Ishikawa (cell line): Measurements from ENCODE around the gene CZIB.

Experiments
- CEBPB ChIP-seq: IDR thresholded peaks from 2 replicates; pipeline ENCODE4 v1.6.1; 2012
- CREB1 ChIP-seq: IDR thresholded peaks from 2 replicates; pipeline ENCODE4 v1.6.1; 2012; ENCODE audit warnings: low read depth
- EGR1 ChIP-seq: IDR thresholded peaks from 2 replicates; pipeline ENCODE4 v1.6.1; 2012
- EP300 ChIP-seq: IDR thresholded peaks from 2 replicates; pipeline ENCODE4 v1.6.1; 2012; ENCODE audit warnings: borderline replicate concordance
- FOXM1 ChIP-seq: IDR thresholded peaks from 2 replicates; pipeline ENCODE4 v1.6.1; 2012; ENCODE audit warnings: low read depth, borderline replicate concordance
- NFIC ChIP-seq: IDR thresholded peaks from 2 replicates; pipeline ENCODE4 v1.6.1; 2012
- RAD21 ChIP-seq: IDR thresholded peaks from 2 replicates; pipeline ENCODE4 v1.6.1; 2012; ENCODE audit warnings: low read depth
- TAF1 ChIP-seq: IDR thresholded peaks from 2 replicates; pipeline ENCODE4 v1.6.1; 2012; ENCODE audit warnings: low read depth, mild to moderate bottlenecking
- TCF12 ChIP-seq: IDR thresholded peaks from 2 replicates; pipeline ENCODE4 v1.6.1; 2012; ENCODE audit warnings: low read depth
- TEAD4 ChIP-seq: IDR thresholded peaks from 2 replicates; pipeline ENCODE4 v1.6.1; 2012
- YY1 ChIP-seq: IDR thresholded peaks from 2 replicates; pipeline ENCODE4 v1.6.1; 2012; ENCODE audit warnings: low read depth
- ZBTB7A ChIP-seq: IDR thresholded peaks from 2 replicates; pipeline ENCODE4 v1.6.1; 2012; ENCODE audit warnings: low read depth
- TF ChIP-seq, protein P1 (sequence below): IDR thresholded peaks from 2 replicates; pipeline ENCODE4 v1.6.1; 2012
- TF ChIP-seq, protein P2 (sequence below): IDR thresholded peaks from 2 replicates; pipeline ENCODE4 v1.6.1; 2012; ENCODE audit warnings: low read depth, mild to moderate bottlenecking
- TF ChIP-seq, protein P3 (sequence below): IDR thresholded peaks from 2 replicates; pipeline ENCODE4 v1.6.1; 2012

Gene CZIB

GRCh38 chr1:53266038-53266437 lies 45.6 kb upstream of the CZIB start:
- TF ChIP-seq TEAD4 = no peak
- TF ChIP-seq EP300 = no peak
- TF ChIP-seq, protein P1, sequence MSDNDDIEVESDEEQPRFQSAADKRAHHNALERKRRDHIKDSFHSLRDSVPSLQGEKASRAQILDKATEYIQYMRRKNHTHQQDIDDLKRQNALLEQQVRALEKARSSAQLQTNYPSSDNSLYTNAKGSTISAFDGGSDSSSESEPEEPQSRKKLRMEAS = no peak
- TF ChIP-seq RAD21 = peak; percentile 59

- no peak for TF ChIP-seq ZBTB7A
- TF ChIP-seq RAD21 = no peak
- no peak for TF ChIP-seq FOXM1
- no peak for TF ChIP-seq CEBPB
- TF ChIP-seq TEAD4 = no peak
- TF ChIP-seq, protein P2, sequence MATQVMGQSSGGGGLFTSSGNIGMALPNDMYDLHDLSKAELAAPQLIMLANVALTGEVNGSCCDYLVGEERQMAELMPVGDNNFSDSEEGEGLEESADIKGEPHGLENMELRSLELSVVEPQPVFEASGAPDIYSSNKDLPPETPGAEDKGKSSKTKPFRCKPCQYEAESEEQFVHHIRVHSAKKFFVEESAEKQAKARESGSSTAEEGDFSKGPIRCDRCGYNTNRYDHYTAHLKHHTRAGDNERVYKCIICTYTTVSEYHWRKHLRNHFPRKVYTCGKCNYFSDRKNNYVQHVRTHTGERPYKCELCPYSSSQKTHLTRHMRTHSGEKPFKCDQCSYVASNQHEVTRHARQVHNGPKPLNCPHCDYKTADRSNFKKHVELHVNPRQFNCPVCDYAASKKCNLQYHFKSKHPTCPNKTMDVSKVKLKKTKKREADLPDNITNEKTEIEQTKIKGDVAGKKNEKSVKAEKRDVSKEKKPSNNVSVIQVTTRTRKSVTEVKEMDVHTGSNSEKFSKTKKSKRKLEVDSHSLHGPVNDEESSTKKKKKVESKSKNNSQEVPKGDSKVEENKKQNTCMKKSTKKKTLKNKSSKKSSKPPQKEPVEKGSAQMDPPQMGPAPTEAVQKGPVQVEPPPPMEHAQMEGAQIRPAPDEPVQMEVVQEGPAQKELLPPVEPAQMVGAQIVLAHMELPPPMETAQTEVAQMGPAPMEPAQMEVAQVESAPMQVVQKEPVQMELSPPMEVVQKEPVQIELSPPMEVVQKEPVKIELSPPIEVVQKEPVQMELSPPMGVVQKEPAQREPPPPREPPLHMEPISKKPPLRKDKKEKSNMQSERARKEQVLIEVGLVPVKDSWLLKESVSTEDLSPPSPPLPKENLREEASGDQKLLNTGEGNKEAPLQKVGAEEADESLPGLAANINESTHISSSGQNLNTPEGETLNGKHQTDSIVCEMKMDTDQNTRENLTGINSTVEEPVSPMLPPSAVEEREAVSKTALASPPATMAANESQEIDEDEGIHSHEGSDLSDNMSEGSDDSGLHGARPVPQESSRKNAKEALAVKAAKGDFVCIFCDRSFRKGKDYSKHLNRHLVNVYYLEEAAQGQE = no peak
- no peak for TF ChIP-seq EP300
- TF ChIP-seq, protein P3, sequence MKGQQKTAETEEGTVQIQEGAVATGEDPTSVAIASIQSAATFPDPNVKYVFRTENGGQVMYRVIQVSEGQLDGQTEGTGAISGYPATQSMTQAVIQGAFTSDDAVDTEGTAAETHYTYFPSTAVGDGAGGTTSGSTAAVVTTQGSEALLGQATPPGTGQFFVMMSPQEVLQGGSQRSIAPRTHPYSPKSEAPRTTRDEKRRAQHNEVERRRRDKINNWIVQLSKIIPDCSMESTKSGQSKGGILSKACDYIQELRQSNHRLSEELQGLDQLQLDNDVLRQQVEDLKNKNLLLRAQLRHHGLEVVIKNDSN = no peak
Observed at GRCh38 chr1:53265581-53265980, 45.1 kb upstream of the CZIB start.

- no peak for TF ChIP-seq EGR1
Observed at GRCh38 chr1:53264048-53264447, 43.6 kb upstream of the CZIB start.

DNA sequence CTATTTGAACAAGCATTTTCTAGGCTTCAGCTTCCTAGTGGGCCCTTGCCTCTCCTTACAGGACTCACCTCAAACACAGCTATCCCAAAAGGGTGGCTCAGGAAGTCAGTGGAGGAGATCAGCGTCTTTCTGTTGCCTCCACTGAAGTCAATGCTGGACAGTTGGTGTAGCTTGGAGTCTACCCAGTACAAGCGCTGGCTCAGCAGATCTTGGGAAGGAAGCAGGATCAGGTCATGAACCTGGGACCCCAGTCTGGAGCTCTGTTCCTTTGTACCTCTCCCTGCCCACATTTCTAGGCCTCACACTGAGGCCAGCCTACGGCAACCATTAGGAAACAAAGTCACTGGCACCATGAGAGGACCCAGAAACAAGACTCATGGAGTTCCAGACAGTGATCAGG lies 41.6 kb upstream of the CZIB start:
- TF ChIP-seq CREB1 (no peak), FOXM1 (no peak), EGR1 (no peak), TCF12 (no peak)
- TF ChIP-seq, protein P3 = no peak

DNA sequence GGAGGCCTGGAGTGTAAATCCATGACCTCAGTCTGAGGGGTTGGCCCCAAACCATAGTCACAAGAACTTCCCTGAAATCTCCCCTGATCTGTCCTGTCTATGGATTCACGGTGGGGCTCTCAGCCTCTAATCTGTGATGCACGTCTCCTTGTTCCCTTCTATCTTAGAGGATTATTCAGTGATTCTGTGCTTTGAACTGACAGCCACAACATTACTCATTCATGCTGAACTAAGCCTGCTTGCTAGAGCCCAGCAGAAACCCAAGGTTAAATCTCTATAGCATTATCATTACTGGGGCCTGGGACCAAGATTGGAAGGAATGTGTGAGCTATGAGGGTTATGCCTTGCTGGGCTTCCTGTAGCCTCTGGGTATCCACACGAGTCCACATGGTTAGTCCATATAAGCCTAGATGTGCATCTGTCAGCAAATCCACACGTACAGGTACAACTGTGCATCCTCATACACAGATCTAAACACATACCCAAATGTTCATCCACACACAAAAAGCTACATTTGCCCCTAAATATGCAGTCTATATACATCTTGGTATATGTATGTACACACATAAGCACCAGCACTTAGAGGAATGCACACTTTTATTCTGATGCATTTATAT lies 40.3 kb upstream of the CZIB start:
- no peak for TF ChIP-seq TEAD4
- no peak for TF ChIP-seq ZBTB7A
- no peak for TF ChIP-seq TAF1
- no peak for TF ChIP-seq EGR1
- no peak for TF ChIP-seq YY1
- TF ChIP-seq CEBPB = no peak
- no peak for TF ChIP-seq RAD21
- TF ChIP-seq FOXM1 = no peak
- TF ChIP-seq, protein P3 = no peak
- TF ChIP-seq TCF12 = no peak
- TF ChIP-seq, protein P1 = no peak

DNA sequence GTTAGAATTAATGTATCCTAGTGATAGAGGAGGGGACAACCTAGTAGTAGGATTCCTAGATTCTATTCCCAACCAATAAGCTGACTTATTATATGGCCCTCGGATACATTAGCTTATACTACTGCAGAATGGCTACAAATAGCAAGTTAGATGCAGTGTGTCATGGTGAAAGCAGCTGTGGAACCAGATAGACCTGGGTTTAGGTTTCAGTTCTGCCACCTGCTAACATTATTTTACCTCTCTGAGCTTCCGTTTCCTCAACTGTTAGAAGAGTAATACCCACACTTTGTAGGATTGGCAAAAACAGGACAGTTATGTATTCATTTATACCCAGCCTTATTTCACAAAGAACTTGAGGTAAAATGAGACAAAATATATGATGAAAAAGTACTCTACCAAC lies 39.5 kb upstream of the CZIB start:
- TF ChIP-seq EGR1 (no peak), NFIC (no peak), CEBPB (no peak), FOXM1 (no peak), TCF12 (no peak), TEAD4 (no peak), YY1 (no peak), CREB1 (no peak), ZBTB7A (no peak), TAF1 (no peak), EP300 (no peak), RAD21 (no peak)
- TF ChIP-seq, protein P2 = no peak
- TF ChIP-seq, protein P1 = no peak
- TF ChIP-seq, protein P3 = no peak
